Mucosa of descending colon (tissue), 3 donors: ENCODE results near the gene SLC2A11. TPM values are rescaled to one million over a fixed set of nuclear protein-coding genes. Genes with fewer than 3 reads are reported as not detected.
"Not testable (repeated sequence)": the region's sequence is repeated elsewhere in the genome, so short reads cannot be mapped to it uniquely, and the experiment has no call there.

Experiments
- ATAC-seq: fragments of 200-7000 bp; cut with Tn5 transposase; one replicate; pipeline ENCODE4 v1.9.1; 2020; ENCODE audit warnings: mild to moderate bottlenecking, moderate library complexity
- DNase-seq, 3 donors: peaks; one replicate each; pipeline ENCODE4 v3.0.0-alpha.2; 2020
- H3K36me3 ChIP-seq: fragments of 200-600 bp; one replicate; pipeline ENCODE4 v1.8.0; 2021; ENCODE audit warnings: low read depth, mild to moderate bottlenecking
- H3K4me1 ChIP-seq: fragments of 200-600 bp; one replicate; pipeline ENCODE4 v1.8.0; 2021; ENCODE audit warnings: low read depth, mild to moderate bottlenecking
- H3K4me3 ChIP-seq: fragments of 200-600 bp; one replicate; pipeline ENCODE4 v1.8.0; 2021; ENCODE audit warnings: mild to moderate bottlenecking
- H3K9me3 ChIP-seq: fragments of 200-600 bp; one replicate; pipeline ENCODE4 v1.8.0; 2021; ENCODE audit warnings: mild to moderate bottlenecking
- intact Hi-C, 2 donors: fragments of 100-400 bp; cut with DNase I in 1 of 2; cut with micrococcal nuclease in 1 of 2; formaldehyde crosslinking; loops; one replicate each; pipeline versions ENCODE4 v1.11.0 to v1.11.1; 2022; cut with DNase I, micrococcal nuclease
- total RNA-seq, 3 donors: library from RNA; stranded (reverse); fragmentation: NEBNext Ultra II Directional in 2 of 3; extraction: Animal tissue kit (Norgen Biotek cat#: 25700) in 2 of 3; gene quantifications; one replicate each; pipeline versions ENCODE4 v1.2.1 to v1.2.4, GENCODE V29; 2021 to 2023
- TF ChIP-seq, protein P1 (sequence below): fragments of 200-600 bp; IDR thresholded peaks from one replicate; pipeline ENCODE4 v1.8.0; 2022; ENCODE audit warnings: antibody characterized with exemption, mild to moderate bottlenecking
- donor health status: DM: no; HTN: no; CAD: no; lungs with moderate emphysema.
- donor health status: DM: no; HTN: no; CAD: no.
- donor health status: DM: no; HTN: yes; CAD: no.

The SLC2A11 gene
- total RNA-seq, 3 donors from 2014 or later, result 11.5 to 14.7 (median 12.5) TPM

DNA sequence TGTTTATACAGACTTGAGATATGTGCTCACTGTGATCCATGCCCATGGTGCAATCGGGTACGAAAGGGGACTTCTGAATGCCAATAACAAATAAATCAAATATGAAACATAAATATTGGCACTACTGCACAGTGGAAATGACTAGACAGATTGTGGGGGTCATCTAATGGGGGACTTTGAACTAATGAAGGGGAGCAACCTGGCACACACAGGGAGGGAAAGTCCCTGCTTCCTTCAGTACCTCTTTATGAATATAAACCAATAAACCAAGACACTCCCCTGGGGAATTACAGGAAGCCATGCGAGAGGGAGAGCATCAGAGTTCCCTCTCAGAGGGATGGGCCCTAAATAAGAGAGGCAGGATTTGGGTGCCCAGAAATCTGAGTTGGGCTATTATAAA, 57.6 kb downstream of the SLC2A11 start:
- Histone ChIP-seq H3K9me3 (no peaks in the 10 kb centered on the region), H3K4me3 (no peak overlapping the region), H3K36me3 (no peaks in the 10 kb centered on the region), H3K4me1 (peaks cover 5% of the 10 kb centered on the region)
- intact Hi-C loops, result no loop called here
- DNase-seq (no peak), ATAC-seq (peak; percentile 20)
- TF ChIP-seq, protein P1, sequence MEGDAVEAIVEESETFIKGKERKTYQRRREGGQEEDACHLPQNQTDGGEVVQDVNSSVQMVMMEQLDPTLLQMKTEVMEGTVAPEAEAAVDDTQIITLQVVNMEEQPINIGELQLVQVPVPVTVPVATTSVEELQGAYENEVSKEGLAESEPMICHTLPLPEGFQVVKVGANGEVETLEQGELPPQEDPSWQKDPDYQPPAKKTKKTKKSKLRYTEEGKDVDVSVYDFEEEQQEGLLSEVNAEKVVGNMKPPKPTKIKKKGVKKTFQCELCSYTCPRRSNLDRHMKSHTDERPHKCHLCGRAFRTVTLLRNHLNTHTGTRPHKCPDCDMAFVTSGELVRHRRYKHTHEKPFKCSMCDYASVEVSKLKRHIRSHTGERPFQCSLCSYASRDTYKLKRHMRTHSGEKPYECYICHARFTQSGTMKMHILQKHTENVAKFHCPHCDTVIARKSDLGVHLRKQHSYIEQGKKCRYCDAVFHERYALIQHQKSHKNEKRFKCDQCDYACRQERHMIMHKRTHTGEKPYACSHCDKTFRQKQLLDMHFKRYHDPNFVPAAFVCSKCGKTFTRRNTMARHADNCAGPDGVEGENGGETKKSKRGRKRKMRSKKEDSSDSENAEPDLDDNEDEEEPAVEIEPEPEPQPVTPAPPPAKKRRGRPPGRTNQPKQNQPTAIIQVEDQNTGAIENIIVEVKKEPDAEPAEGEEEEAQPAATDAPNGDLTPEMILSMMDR, result no peak

DNA sequence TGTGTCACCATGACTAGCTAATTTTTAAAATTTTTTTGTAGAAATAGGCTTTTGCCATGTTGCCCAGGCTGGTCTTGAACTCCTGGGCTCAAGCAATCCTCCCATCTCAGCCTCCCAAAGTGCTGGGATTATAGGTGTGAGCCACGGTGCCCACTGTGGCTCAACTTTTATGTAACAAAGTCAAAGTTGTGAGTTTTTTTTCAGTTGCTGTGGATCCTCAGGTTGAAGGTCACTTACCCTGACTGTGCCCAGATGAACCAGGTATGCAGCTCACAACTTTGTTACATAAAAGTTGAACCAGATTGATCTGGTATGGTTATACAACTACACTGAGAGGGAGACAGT, 62.6 kb downstream of the SLC2A11 start:
- H3K4me3 ChIP-seq, intact Hi-C loops, ATAC-seq, DNase-seq, H3K4me1 ChIP-seq, H3K36me3 ChIP-seq, H3K9me3 ChIP-seq: not testable (repeated sequence)

DNA sequence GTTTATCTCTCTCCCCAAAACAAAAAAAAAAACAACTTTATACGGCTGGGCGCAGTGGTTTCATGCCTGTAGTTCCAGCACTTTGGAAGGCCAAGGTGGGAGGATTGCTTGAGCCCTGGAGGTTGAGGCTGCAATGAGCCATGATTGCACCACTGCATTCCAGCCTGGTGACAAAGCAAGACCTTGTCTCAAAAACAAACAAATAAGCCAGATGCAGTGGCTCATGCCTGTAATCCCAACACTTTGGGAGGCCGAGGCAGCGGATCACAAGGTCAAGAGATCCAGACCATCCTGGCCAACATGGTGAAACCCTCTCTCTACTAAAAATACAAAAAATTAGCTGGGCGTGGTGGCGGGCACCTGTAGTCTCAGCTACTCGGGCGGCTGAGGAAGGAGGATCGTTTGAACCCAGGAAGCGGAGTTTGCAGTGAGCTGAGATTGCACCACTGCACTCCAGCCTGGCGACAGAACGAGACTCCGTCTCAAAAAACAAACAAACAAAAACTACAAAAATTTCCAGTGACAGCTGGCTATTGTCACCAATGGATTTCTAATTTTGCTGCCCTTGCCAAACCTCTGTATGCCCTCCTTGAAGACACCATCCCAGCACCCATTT, 64.0 kb downstream of the SLC2A11 start:
- H3K9me3 ChIP-seq, result peaks cover 16% of the 10 kb centered on the region
- H3K36me3 ChIP-seq, H3K4me3 ChIP-seq, DNase-seq, H3K4me1 ChIP-seq, ATAC-seq, intact Hi-C loops: not testable (repeated sequence)

DNA sequence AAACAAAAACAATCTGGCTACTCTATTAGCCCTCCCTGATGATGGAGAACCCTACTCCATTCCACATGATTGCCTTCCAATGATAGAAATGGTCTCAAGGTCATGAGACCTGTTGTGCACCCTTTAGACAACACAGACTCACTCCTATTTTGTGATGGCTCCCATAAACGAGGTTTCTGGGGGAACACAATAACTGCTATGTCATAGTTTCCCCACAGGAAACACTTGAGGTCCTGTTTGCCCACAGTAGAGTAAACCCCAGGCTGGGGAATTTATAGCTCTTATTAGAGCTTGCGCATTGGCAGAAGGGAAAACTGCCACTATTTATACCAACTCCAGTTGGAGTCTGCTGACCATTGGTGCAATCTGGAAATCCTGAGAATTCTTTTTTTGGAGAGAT, 65.2 kb downstream of the SLC2A11 start:
- Histone ChIP-seq H3K4me1 (no peaks in the 10 kb centered on the region), H3K9me3 (peaks cover 16% of the 10 kb centered on the region), H3K36me3 (peaks cover 5% of the 10 kb centered on the region), H3K4me3 (no peak overlapping the region)
- no peak for DNase-seq
- TF ChIP-seq, protein P1, result no peak
- ATAC-seq, result no peak
- intact Hi-C loops, result no loop called here

DNA sequence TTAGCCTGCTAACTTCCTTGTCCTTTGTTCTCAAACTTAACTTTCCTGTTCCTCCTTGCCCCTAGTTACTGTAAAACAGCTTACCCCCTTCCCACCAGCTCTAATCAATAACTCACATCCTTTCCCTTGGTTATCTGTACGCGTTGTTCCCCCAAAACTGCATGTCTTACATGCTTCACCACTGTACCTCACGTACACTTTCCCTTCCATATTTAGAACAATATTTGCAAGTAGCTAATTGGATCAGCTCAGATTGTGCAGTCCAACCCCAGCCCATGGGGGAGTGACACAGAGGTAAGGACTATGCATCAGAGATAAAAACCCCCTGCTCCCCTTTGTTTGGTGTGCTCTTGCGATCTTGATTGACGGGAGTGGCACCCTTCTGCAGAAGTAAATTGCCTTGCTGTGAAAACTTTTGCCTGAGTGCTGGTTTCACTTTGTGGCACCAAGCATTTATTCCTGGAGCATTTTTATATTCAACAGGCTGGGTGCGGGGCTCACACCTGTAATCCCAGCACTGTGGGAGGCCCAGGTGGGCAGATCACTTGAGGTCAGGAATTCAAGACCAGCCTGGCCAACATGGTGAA, 67.4 kb downstream of the SLC2A11 start:
- ATAC-seq (no peak), DNase-seq (no peak)
- Histone ChIP-seq H3K4me1 (no peaks in the 10 kb centered on the region), H3K36me3 (peaks cover 5% of the 10 kb centered on the region), H3K9me3 (peaks cover 16% of the 10 kb centered on the region), H3K4me3 (no peak overlapping the region)
- intact Hi-C loops, result loop anchor here in 1 of 2 donors (5.0 kb wide), 1 partner anchor 47 kb away; the partner anchor contains the start of gene DDT
- TF ChIP-seq, protein P1, result no peak

DNA sequence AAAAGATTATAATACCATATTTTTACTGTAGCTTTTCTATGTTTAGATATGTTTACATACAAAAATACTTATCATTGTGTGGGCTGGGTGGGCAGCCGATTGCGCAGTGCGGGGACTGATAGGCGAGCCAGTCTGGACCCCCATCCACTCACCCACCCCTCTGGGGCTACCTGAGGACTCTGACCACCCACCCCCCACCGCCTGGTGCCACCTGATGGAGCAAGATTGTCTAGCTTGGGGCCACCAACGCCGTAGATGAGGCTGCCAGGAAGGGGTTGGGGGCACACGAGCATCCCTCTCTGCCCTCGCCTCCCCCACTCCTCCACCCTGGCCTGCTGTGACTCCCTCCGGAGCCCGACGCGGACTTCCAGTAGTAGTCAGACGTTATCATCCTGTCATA, 68.9 kb downstream of the SLC2A11 start:
- ATAC-seq (no peak), DNase-seq (no peak)
- Histone ChIP-seq H3K36me3 (peaks cover 5% of the 10 kb centered on the region), H3K4me1 (no peaks in the 10 kb centered on the region), H3K9me3 (peaks cover 16% of the 10 kb centered on the region), H3K4me3 (no peak overlapping the region)
- TF ChIP-seq, protein P1, result no peak
- intact Hi-C loops, result loop anchor here in 1 of 2 donors (5.0 kb wide), 1 partner anchor 46 kb away; the partner anchor contains the start of gene DDT

Other genes starting within 250 kb of the SLC2A11 start
- gene DRICH1, start 225.6 kb upstream of the SLC2A11 start, total RNA-seq, result 1 to 10 TPM in 1 of 3 donors, under 1 TPM in 2; 0.65 to 1.9 (median 0.85) TPM
- gene RGL4, start 166.9 kb upstream of the SLC2A11 start, total RNA-seq, result under 1 TPM in 2 of 3 donors, not detected in 1; 0.29 to 0.34 TPM
- 1 to 10 TPM; 3.4 to 7.5 (median 3.7) TPM for gene ZNF70, start 106.8 kb upstream of the SLC2A11 start, total RNA-seq
- gene VPREB3, start 103.5 kb upstream of the SLC2A11 start, total RNA-seq, result 1 to 10 TPM in 2 of 3 donors, under 1 TPM in 1; 0.79 to 1.8 (median 1.2) TPM
- gene C22orf15, start 94.9 kb upstream of the SLC2A11 start, total RNA-seq, result under 1 TPM in 1 of 3 donors, not detected in 2; 0.44 TPM
- 100 to 1,000 TPM; 279 to 464 (median 462) TPM for gene CHCHD10, start 89.9 kb upstream of the SLC2A11 start, total RNA-seq
- 1 to 10 TPM; 2.0 to 6.3 (median 4.0) TPM for gene MMP11, start 85.0 kb upstream of the SLC2A11 start, total RNA-seq
- gene SMARCB1, start 70.9 kb upstream of the SLC2A11 start, total RNA-seq, result 10 to 100 TPM; 60.1 to 85.1 (median 69.3) TPM
- gene DERL3, start 18.9 kb upstream of the SLC2A11 start, total RNA-seq, result 10 to 100 TPM in 1 of 3 donors, 1 to 10 TPM in 2; 4.4 to 18.8 (median 7.9) TPM
- gene MIF, start 36.5 kb downstream of the SLC2A11 start, total RNA-seq, result 100 to 1,000 TPM; 142 to 414 (median 209) TPM
- 1 to 10 TPM; 1.1 to 4.5 (median 2.0) TPM for gene GSTT2B, start 103.3 kb downstream of the SLC2A11 start, total RNA-seq
- gene DDTL, start 109.0 kb downstream of the SLC2A11 start, total RNA-seq, result 1 to 10 TPM in 2 of 3 donors, not detected in 1; 3.8 to 4.0 TPM
- gene DDT, start 116.6 kb downstream of the SLC2A11 start, total RNA-seq, result 100 to 1,000 TPM; 151 to 232 (median 190) TPM
- gene GSTT2, start 122.3 kb downstream of the SLC2A11 start, total RNA-seq, result not detected
- gene GSTT4, start 147.6 kb downstream of the SLC2A11 start, total RNA-seq, result not detected
- 10 to 100 TPM; 66.8 to 87.4 (median 79.2) TPM for gene CABIN1, start 153.4 kb downstream of the SLC2A11 start, total RNA-seq